HG03097 (cell line): ENCODE measurements around the gene DUS1L.

Source experiments
- ATAC-seq: cut with Tn5 transposase; IDR thresholded peaks from one replicate; pipeline ENCODE4 v1.9.1; 2021; ENCODE audit not compliant: unreplicated experiment, low FRiP score

DUS1L gene

GRCh38 chr17:82016061-82016874, 49.3 kb downstream of the DUS1L start:
- ATAC-seq, result no peak

- no peak for ATAC-seq
These were observed 50.2 kb downstream of the DUS1L start for GRCh38 chr17:82015311-82015971.

DNA sequence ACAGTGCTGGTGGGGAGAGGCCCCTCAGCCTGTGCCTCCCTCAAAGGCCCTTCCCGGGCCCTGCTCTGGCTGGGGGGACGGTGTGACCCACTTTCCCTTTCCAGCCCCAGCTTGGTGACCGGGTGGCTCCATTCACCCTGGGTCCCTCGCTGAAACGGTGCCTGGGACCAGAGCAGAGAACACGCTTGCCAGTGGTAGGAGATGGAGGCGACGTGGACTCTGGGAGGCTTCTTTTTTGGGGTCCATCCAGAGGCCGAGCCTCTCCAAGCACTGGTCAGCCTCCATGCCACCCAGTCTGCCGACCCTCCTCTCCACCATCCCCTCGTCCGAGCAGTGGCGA, 50.7 kb downstream of the DUS1L start:
- ATAC-seq, result no peak

DNA sequence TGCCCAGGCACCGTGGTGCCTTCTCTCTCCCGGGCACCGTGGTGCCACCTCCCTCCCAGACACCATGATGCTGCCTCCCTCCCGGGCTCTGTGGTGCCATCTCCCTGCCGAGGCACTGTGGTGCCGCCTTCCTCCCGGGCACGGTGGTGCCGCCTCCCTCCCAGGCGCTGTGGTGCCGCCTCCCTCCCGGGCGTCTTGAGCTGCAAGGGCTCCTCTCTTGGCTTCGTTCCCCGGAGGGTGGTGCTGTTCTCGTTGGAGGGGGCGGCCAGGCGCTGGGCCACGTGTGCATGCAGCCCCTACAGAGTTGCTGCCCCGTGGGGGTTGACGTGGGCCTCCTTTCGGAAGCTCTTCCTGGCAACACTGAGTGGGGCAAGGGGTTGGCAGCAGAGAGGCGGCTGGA, 51.2 kb downstream of the DUS1L start:
- no peak for ATAC-seq

DNA sequence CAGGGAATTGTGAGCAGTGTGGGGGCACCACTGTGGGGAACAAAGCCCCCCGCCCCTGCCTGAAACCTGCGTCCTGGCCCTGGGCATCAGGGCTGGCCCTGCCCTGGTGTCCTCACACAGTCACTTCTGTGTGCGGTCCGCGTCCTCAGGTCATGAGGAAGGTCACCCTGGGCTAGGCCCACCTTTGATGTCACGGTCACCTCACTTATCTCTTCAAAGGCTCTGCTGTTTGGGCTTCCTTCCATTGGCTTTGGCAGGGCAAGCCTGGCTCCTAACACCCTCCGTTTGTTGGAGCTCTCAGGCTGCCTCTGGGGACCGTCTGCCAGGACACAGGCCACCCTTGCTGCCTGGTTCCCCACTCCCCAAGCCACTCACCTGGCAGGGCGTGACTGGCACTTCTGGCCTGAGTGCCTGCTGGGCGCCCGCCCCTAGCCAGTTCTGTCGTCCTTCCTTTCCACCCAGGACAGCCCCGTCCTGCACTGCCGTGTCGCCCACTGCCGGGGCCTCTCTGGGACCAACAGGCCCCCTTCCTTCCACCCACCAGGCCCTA, 51.8 kb downstream of the DUS1L start:
- ATAC-seq, result no peak

DNA sequence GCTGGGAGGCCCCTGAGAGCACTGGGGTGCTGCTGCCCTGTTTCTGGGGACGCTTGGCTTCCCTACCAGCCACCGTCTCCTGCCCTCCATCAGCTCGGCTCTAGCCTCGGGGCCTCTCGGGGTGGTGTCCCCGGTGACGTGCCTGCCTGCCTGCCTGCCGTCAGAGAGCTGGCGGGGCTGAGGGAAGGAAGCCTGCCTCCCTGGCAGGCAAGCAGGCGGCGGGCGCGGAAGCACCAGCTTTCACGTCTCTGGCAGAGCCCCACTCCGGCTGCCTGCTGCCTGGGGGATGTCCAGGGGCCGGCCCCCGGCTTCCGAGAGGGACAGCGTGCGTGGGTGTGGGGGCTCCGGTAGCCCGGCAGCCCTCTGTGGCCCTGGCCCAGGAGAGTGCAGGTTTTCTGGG, 52.3 kb downstream of the DUS1L start:
- ATAC-seq, result no peak

GRCh38 chr17:82012640-82013295, 52.8 kb downstream of the DUS1L start:
- no peak for ATAC-seq

DNA sequence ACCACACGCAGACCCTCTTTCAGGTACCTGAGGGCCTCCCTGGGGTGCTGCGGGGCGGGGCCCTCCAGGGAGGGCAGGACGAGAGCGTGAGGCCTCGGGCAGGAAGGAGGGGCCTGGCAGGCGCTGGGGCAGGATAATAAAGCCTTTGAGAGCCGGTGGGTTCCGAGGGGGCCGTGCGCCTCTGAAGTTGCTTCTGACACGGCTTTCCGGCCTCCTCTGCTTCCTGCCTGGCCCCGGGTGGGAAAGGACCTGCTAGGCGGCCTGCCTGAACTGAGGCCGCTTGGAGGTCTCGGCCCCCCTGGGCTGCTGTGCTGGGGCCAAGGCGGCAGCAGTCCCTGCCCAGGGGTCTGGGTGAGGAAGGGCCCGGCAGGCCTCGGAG, 53.4 kb downstream of the DUS1L start:
- ATAC-seq, result no peak

DNA sequence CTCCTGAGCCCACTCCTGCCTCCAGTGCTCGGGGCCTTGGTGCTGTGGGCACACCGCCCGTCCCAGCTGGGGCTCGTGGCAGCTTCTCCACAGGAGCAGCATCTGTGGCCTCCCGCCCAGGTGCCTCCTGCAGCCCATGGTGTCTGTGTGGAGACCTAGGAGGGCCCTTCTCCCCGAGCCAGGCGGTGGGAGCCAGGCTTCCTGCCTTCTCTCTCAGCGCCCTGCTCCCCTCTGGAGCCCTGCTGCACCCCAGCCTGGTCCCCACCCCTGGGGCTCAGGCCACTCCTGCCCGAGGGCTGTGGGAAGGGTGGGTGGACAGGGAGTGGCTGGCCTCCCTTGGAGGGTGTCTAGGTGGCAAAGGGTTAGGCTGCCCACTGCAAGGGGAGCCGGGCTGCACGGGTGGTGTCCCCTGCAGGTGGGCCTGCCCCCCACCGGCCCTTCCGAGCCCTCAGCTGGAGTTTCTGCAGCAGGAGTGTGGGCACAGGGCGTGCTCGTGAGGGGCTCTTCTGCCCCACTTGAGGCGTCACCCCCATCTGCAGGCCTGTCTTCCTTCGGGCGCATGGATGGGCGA, 53.9 kb downstream of the DUS1L start:
- ATAC-seq, result no peak

DNA sequence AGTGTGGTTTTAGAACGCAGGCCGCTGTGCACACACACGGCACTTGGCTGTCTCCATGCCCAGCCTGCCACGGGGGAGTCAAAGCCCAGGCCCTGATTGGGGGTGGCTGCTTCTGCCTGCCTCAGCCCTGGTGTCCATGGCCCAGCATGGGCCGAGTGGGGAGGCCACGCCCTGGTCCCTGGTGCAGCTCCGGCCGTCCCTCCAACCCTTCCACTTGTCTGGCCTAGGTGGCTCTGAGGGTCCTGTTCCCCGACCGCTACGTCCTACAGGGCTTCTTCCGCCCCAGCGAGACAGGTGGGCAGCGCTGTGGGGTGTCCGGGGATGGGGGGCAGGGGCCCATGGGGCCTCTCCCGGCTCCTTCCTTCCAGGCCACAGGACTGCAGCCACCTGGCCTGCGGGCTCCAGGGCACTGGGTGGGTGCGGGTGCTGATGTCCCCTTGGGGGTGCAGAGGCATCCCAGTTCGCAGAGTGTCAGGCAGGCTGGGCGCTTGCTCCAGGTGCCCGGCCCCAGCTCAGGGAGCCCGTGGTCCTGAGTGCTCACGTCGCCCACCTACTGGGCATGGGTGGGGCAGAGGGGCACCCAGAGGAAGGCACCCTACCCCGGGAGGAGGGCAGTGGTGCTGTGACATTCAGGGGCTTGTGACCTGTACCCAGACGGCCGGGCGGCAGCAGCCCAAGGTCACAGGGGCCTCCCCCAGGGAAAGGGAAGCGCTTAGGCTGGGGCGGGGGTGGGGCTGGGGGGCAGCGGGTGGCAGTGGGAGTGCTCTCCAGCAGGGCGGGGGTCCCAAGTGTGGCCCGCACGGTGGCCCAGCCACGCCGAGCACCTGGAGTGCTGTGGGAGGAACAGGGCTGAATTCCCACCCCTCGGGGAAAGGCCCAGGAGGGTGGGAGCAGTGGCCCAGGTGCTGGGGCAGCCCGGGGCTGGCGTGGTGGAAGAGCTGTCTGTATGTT, 54.8 kb downstream of the DUS1L start:
- ATAC-seq, result no peak

DNA sequence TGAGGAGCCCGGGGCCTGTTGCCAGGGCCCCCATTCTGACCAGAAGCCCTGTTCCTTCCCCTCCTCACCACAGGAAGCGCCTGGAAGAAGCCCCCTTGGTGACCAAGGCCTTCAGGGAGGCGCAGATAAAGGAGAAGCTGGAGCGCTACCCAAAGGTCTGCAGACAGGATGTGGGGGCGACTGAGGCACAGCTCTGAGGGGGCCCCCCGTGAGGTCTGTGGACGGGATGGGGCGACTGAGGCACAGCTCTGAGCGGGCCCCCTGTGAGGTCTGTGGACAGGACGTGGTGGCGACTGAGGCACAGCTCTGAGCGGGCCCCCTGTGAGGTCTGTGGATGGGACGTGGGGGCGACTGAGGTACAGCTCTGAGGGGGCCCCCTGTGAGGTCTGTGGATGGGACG, 56.2 kb downstream of the DUS1L start:
- no peak for ATAC-seq

GRCh38 chr17:82008941-82009405, 56.6 kb downstream of the DUS1L start:
- no peak for ATAC-seq

DNA sequence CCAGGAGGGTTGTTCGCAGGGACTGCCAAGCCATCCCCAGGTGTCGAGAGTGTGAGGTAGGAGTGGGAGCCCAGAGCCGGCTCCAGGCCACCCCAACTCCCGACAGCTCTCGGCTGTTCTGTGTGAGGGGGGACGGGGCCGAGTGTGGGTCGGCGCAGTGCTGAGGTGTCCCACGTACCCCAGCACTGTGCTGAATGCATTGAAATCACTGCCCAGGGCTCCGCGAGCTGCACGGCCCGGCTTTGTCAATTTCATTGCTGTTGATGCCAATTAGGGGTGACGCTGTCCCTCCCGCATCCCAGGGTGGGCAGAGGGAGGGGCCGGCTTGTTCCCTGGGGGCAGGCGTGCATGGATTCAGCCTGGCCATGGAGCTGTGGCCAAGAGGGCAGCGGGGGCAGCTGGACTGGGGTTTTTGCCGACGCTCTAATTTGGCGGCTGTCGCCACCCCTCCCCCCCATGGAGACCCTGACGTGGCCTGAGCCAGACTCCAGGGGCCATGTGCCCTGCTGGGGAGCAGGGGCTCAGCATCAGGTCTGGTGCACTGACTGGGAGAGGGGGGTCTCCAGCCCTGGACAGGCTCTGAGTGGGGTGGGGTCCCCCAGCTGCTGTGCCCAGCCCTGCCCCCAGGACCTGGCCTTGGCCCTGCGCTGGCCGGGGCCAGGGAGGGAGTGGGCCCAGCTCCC, 57.2 kb downstream of the DUS1L start:
- ATAC-seq, result no peak
